NCI-H446 (cell line): ENCODE results near the gene EFNA4.

Source experiments
- DNase-seq, 2 experiments: peaks; one replicate each; lab custom pipeline; 2025; lab: John Stamatoyannopoulos, UW

Gene EFNA4

DNA sequence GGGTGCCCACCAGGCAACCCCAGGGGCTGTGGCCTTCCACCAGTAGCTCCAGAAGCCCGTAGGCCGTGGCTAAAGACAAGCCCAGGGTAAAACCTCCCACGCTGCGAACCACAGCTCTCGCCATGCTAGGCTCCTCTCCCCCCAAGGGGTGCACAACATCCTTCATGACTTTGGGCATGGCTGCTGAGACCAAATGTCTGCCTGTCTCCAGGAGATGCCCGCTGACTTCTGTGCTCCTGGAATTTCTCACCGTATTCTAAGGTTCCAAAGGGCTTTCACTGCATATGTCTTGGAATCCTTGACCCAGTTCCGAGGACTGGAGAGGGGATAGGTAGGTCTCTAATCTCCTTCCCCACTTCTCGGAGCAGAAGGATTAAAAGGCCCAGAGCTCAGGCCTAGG is 30.0 kb upstream of the EFNA4 start, which contains the start of the genes DCST1 and DCST2:
Gene DCST1 (plus strand): TSS at position 301 of the 400 bp plus-strand sequence. CDS start 213 bp downstream, outside the sequence.
Gene DCST2 (minus strand): TSS at position 258 of the 400 bp plus-strand sequence. CDS start 80 bp downstream, at position 178.
- no peak for DNase-seq

GRCh38 chr1:155034318-155035208 is 29.0 kb upstream of the EFNA4 start:
- no peak for DNase-seq

DNA sequence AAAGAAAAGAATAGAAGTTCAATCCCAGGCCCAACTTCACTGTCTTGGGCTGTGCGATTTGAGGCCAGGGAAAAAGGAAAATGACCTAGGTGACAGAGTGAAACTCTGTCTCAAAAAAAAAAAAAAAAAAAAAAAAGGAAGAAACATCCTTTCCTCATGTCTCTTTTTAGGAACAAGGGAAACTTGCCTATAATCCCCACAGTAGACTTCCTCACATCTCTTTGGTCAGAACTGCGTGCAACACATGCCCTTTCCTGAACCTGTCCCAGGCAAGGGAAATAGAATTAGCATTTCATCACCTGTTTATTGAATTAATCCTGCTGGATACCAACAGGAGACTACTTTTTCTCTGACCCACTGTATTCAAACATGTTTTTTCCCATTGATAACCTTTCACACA is 27.6 kb upstream of the EFNA4 start:
- DNase-seq, result no peak

- DNase-seq, result no peak
Observed at GRCh38 chr1:155037043-155037442, 26.5 kb upstream of the EFNA4 start.

DNA sequence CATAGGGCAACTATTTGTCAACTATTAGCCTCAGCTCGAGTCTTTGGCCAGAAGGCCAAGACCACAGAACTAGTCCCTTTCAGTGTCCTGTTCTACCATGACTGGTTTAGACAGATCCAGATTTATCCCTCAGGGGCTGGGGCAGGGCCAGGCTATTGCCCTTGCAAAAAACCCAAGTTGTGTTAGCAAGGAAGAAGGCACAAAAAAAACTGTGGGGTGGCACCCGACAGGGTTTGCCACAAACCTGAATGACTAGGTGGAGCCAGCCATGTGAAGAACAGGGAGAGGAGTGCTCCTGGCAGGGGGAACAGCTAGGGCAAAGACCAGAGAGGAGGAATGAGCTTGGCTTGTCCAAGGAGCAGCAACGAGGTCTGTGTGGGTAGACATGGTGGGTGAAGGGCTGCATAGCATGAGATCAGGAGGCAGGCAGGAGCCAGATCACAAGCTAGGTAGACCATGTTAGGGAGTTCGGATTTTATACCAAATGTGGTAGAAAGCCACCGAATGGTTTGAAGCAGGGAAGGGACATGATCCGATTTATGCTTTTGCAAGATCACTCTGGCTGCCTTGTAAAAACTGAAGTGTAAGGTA is 25.6 kb upstream of the EFNA4 start:
- no peak for DNase-seq

- no peak for DNase-seq
Observed at GRCh38 chr1:155038602-155039307, 24.8 kb upstream of the EFNA4 start.

DNA sequence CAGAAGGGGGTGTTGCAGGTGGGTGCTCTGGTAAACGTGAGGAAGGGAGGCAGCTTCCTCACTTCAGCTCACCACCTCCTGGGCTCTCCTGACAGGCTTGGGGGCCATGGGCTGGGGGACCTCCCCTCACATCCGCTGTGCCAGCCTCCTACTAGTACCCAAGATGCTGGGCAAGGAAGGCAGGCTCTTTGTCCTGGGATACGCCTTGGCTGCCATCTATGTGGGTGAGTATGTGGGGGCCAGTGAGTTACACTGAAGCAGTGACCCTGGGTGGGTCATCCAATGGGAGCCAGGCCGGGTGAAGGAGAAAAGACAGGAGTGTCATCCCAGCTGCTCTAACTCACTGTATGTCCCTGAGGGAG is 24.3 kb upstream of the EFNA4 start:
- no peak for DNase-seq

DNA sequence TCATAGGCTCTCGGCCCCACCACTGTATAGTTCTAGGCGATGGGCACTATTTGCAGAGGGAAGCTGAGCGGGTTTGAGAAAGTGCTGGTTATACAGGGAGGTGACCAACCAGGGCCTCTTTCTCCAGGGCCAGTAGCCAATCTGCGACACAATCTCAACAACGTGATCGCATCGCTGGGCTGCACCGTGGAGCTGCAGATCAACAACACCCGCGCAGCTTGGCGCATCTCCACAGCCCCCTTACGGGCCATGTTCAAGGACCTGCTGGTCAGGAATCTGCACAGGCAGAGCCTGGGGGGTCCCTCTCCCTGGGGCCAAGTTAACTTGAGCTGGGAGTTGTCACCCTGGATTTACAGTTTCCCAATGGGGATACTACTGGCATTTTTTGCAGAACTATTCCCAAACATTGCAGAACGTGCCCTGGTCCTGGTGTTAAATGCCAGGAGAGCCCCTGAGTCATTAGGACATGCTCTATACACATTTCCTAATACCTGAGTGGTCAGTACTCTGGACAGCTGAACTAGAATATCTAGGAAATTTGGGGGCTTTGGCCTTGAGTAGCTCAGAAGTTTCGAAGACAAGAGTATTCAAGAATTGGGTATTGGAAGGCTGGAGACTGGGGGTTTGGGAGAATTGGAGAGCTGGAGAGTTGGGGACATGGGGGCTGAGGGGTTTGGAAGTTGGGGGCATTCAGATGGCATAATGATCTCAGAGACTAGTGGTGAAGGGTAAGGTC is 23.0 kb upstream of the EFNA4 start:
- DNase-seq, result no peak

- DNase-seq, result no peak
Observed at GRCh38 chr1:155042789-155043188, 20.8 kb upstream of the EFNA4 start.

DNA sequence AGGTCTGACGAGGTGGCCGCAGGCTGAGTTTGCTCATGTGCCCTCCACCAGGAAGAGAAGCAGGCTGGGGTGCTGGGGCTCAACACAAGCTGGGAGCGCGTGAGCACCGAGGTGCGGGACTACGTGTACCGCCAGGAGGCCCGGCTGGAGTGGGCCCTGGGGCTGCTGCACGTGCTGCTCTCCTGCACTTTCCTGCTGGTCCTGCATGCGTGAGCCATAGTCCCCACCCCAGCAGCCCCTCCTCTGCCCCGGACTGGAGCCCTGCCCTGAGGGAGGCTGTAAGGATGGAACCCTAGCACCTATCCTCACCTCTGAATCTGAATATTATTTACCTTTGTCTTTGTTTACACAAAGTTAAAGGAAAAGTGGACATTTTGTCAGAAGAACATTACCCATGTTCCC is 20.2 kb upstream of the EFNA4 start:
- DNase-seq, result no peak

DNA sequence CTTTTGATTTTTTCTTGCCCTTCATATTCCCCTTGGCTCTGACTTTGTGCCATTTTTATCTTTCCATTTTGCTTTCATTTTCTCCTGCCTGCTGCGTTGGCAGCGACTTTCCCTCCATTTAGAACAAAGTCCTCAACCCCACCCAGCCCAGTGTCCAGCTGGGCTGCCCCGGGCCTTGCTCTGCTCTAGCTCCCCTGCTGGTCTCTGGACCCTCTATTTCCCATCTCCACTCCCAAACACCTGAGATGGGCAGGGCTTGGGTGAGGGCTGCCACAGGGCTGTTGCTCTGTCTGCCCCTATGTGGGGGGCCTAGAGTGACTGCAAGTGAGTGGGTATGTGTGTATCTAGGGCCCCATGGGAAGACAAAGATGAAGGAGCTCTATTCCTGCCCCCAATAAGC is 19.7 kb upstream of the EFNA4 start:
- DNase-seq, result no peak

DNA sequence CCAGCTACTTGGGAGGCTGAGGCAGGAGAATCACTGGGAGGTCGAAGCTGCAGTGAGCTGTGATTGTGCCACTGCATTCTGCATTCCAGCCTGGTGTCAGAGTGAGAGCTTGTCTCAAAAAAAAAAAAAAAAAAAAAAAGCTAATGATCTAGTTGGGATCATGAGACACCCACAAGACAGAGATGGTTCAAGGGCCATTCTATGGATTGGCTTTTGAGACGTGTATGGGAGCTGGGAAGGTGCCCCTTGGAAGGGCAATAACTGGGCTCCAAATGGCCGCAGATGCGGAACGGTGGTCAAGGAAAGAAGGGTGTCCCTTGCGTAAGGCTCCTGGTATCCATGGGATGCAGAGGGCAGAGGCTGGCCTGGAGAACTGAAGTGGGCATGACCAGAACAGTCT is 19.2 kb upstream of the EFNA4 start:
- DNase-seq, result no peak

GRCh38 chr1:155044812-155045657 is 18.5 kb upstream of the EFNA4 start:
- peak; percentile 15 to 81 for DNase-seq

DNA sequence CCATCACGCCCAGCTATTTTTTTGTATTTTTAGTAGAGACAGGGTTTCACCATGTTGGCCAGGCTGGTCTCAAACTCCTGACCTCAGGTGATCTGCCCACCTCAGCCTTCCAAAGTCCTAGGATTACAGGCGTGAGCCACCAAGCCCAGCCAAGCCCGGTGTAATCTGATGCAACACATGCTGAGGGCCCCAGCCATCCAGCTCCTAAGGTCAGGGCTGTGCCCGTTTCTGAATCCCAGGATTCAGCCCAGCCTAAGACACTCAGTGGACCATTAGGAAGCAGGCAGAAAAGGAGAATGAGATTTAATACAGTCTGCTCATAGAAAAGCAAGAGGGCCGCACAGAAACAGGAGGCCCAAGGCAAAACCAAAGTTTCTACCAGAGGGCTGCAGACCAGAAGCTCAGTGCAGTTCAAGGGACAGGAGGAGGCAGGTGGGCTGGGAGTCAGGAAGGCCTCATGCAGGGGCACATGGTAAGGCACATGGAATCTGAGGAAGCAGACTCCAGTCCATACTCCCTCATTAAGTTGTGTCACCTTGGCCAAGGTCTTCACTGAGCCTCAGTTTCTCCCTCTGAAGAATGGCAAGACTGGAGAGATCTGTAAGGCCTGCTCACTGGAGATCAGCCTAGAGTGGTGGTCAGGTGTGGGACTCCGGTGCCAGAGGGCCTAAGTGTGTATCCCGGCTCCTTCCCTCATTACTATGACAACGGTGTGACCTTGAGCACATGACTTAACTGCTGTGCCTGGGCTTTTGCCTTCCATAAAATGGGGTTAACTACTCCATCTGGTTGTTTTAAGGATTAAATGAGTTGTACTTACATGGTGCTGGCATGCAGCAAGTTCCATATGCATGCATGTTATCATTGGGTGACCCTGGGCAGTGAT is 14.8 kb upstream of the EFNA4 start:
- no peak for DNase-seq

DNA sequence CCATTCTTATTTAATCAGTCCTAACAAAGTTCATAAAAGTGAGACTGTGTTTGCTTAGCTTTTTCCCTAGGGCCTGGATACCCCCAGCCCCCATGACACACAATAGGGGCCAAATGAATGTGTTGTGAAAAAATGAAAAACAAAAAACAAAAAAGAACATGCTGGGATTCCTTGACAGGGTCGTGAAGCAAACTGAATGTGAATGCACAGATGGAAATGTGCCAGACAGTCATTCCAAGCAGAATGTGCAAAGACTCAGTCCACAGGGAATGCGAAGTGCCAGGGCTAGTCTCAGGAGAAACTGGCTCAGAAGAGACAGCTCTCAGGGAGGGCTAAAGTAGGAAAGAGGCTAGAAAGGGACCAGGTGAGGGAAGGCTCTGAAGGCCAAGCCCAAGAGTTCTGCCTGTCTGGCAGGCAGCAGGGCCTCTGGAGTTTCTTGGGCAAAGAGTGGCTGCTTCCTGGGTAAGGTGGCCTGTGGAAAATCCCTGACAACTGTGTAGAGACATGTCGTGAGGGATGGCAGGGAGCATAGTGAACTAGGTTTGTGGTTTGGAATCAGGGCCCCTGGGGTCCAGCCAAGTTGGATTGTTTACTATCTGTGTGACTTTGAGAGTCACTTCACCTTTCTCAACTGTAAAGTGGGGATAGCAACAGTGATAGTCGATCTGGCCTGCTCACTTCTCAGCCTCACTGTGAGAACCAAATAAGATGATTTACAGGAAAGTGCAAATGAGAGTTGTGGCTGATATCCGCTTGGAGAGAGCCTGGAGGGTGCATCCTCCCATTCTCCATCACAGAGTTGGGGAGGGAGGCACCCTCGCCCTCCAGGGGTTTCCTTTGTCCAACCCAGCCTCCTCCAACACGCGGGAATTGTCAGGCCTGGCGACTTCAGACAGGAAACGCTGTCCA is 13.6 kb upstream of the EFNA4 start:
- peak in 1 of 2 experiments; percentile 56 for DNase-seq

DNA sequence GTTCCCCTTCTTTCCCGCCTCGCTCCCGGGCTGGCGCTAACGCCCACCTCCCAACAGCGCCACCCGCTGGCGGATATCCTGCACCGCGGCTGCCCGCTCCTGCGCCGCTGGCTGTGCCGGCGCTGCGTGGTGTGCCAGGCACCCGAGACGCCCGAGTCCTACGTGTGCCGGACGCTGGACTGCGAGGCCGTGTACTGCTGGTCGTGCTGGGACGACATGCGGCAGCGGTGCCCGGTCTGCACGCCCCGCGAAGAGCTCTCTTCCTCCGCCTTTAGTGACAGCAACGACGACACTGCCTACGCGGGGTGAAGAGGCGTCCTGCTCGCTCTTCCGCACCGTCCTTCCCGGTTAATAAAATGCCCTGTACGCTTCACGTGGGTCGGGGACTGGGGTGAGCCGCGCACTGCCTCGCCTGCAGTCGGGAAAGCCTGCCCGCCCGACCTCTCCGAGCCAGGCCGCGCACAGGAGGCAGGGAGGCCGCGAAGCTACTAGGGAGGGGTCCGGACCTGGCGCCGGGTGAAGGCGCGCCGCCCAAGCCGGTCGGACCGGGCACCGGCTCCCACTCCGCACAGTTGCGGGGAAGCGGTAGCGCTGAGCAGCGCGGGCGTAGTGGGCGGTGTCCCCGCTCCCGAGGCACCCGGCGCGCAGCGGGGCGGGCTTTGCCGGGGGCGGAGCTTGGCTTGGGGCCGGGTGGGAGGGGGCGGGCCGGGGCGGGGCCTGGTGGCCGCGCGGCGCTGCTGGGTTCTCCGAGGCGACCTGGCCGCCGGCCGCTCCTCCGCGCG is 12.8 kb upstream of the EFNA4 start, which contains the start of gene ADAM15:
Gene ADAM15 (plus strand): TSS at position 757 of the 782 bp plus-strand sequence. CDS start 71 bp downstream, outside the sequence.
- DNase-seq, result peak; percentile 54 to 81

GRCh38 chr1:155051342-155051776 is 12.2 kb upstream of the EFNA4 start:
- DNase-seq, result no peak
